HEK293 (cell line): ENCODE data around the gene RNPS1.

Experiments
- ZNF311 ChIP-seq: fragments of 450-650 bp; formaldehyde crosslinking; IDR thresholded peaks from 2 replicates; pipeline ENCODE4 v1.5.1; 2017; ENCODE audit warnings: missing biosample characterization, missing genetic modification characterization, borderline replicate concordance
- ZNF654 ChIP-seq: fragments of 450-650 bp; formaldehyde crosslinking; IDR thresholded peaks from 2 replicates; pipeline ENCODE4 v1.5.1; 2016; ENCODE audit warnings: low read depth, missing biosample characterization, missing genetic modification characterization
- TF ChIP-seq, protein P1 (sequence below): fragments of 450-650 bp; formaldehyde crosslinking; IDR thresholded peaks from 2 replicates; pipeline ENCODE4 v1.5.1; 2016; ENCODE audit warnings: missing biosample characterization, missing genetic modification characterization
- TF ChIP-seq, protein P2 (sequence below): fragments of 450-650 bp; formaldehyde crosslinking; IDR thresholded peaks from 2 replicates; pipeline ENCODE4 v1.5.1; 2016; ENCODE audit warnings: missing biosample characterization, missing genetic modification characterization, borderline replicate concordance
- TF ChIP-seq, protein P3 (sequence below): fragments of 450-650 bp; formaldehyde crosslinking; conservative IDR thresholded peaks from 2 replicates; pipeline ENCODE4 v1.5.1; 2016; ENCODE audit warnings: low read depth, missing biosample characterization, missing genetic modification characterization
- TF ChIP-seq, protein P4 (sequence below): fragments of 450-650 bp; formaldehyde crosslinking; IDR thresholded peaks from 2 replicates; pipeline ENCODE4 v1.5.1; 2017; ENCODE audit warnings: missing biosample characterization, mild to moderate bottlenecking, missing genetic modification characterization, moderate library complexity

DNA sequence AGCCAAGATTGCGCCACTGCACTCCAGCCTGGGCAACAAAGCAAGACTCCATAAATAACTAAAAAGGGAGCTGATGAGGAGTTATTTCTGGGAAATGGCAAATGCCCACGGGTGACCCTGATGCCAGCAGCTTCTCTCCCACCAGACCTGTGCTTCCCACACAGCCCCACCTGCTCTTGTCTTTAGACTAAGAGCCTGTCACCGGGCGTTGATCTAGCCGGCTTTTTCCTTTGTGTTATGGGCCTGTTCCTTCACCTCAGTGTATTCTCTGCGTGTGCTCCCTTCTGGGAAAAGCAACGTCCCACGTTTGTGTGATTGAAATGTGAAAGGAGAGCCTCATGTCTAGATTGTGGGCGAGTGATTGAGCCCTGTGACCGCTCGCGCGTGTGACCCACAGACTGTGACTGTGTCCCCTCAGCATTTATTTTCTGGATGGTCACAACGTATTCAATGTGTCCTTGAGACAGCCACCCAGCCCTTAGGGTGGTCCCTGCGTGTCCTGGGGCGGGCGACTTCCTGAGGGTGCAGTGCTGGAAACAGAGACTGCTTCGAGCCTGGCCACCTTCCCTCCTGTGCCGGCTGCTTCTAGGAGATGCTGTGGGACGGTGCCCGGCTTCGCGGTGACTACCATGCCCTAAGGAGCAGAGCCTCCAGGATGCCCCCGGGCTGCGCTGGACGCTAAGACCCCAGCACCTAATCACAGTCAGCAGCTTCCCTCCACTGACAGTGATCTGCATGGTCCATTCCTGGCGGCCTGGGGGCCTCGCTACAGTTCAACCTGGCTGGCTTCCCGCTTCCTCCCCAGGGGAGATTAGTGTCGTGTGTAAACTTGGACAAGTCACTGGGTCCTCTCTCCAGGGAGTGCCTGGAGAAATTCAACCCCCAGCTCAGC is 7.8 kb upstream of the RNPS1 start:
- TF ChIP-seq ZNF311 (tag by site-specific recombination) = no peak
- TF ChIP-seq, protein P1, sequence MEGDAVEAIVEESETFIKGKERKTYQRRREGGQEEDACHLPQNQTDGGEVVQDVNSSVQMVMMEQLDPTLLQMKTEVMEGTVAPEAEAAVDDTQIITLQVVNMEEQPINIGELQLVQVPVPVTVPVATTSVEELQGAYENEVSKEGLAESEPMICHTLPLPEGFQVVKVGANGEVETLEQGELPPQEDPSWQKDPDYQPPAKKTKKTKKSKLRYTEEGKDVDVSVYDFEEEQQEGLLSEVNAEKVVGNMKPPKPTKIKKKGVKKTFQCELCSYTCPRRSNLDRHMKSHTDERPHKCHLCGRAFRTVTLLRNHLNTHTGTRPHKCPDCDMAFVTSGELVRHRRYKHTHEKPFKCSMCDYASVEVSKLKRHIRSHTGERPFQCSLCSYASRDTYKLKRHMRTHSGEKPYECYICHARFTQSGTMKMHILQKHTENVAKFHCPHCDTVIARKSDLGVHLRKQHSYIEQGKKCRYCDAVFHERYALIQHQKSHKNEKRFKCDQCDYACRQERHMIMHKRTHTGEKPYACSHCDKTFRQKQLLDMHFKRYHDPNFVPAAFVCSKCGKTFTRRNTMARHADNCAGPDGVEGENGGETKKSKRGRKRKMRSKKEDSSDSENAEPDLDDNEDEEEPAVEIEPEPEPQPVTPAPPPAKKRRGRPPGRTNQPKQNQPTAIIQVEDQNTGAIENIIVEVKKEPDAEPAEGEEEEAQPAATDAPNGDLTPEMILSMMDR (tag by site-specific recombination) = no peak
- TF ChIP-seq, protein P2, sequence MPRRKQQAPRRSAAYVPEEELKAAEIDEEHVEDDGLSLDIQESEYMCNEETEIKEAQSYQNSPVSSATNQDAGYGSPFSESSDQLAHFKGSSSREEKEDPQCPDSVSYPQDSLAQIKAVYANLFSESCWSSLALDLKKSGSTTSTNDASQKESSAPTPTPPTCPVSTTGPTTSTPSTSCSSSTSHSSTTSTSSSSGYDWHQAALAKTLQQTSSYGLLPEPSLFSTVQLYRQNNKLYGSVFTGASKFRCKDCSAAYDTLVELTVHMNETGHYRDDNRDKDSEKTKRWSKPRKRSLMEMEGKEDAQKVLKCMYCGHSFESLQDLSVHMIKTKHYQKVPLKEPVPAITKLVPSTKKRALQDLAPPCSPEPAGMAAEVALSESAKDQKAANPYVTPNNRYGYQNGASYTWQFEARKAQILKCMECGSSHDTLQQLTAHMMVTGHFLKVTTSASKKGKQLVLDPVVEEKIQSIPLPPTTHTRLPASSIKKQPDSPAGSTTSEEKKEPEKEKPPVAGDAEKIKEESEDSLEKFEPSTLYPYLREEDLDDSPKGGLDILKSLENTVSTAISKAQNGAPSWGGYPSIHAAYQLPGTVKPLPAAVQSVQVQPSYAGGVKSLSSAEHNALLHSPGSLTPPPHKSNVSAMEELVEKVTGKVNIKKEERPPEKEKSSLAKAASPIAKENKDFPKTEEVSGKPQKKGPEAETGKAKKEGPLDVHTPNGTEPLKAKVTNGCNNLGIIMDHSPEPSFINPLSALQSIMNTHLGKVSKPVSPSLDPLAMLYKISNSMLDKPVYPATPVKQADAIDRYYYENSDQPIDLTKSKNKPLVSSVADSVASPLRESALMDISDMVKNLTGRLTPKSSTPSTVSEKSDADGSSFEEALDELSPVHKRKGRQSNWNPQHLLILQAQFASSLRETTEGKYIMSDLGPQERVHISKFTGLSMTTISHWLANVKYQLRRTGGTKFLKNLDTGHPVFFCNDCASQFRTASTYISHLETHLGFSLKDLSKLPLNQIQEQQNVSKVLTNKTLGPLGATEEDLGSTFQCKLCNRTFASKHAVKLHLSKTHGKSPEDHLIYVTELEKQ (tag by site-specific recombination) = no peak
- TF ChIP-seq ZNF654 (tag by site-specific recombination) = no peak
- TF ChIP-seq, protein P3, sequence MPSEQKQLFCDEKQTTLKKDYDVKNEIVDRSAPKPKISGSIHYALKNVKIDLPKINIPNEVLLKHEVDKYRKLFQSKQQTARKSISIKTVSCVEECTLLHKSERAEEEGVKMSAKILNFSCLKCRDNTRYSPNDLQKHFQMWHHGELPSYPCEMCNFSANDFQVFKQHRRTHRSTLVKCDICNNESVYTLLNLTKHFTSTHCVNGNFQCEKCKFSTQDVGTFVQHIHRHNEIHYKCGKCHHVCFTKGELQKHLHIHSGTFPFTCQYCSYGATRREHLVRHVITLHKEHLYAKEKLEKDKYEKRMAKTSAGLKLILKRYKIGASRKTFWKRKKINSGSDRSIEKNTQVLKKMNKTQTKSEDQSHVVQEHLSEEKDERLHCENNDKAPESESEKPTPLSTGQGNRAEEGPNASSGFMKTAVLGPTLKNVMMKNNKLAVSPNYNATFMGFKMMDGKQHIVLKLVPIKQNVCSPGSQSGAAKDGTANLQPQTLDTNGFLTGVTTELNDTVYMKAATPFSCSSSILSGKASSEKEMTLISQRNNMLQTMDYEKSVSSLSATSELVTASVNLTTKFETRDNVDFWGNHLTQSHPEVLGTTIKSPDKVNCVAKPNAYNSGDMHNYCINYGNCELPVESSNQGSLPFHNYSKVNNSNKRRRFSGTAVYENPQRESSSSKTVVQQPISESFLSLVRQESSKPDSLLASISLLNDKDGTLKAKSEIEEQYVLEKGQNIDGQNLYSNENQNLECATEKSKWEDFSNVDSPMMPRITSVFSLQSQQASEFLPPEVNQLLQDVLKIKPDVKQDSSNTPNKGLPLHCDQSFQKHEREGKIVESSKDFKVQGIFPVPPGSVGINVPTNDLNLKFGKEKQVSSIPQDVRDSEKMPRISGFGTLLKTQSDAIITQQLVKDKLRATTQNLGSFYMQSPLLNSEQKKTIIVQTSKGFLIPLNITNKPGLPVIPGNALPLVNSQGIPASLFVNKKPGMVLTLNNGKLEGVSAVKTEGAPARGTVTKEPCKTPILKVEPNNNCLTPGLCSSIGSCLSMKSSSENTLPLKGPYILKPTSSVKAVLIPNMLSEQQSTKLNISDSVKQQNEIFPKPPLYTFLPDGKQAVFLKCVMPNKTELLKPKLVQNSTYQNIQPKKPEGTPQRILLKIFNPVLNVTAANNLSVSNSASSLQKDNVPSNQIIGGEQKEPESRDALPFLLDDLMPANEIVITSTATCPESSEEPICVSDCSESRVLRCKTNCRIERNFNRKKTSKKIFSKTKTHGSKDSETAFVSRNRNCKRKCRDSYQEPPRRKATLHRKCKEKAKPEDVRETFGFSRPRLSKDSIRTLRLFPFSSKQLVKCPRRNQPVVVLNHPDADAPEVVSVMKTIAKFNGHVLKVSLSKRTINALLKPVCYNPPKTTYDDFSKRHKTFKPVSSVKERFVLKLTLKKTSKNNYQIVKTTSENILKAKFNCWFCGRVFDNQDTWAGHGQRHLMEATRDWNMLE (tag by site-specific recombination) = no peak
- TF ChIP-seq, protein P4, sequence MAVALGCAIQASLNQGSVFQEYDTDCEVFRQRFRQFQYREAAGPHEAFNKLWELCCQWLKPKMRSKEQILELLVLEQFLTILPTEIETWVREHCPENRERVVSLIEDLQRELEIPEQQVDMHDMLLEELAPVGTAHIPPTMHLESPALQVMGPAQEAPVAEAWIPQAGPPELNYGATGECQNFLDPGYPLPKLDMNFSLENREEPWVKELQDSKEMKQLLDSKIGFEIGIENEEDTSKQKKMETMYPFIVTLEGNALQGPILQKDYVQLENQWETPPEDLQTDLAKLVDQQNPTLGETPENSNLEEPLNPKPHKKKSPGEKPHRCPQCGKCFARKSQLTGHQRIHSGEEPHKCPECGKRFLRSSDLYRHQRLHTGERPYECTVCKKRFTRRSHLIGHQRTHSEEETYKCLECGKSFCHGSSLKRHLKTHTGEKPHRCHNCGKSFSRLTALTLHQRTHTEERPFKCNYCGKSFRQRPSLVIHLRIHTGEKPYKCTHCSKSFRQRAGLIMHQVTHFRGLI (tag by site-specific recombination) = no peak
